ENCODE measurements around the gene AMIGO2.

DNA sequence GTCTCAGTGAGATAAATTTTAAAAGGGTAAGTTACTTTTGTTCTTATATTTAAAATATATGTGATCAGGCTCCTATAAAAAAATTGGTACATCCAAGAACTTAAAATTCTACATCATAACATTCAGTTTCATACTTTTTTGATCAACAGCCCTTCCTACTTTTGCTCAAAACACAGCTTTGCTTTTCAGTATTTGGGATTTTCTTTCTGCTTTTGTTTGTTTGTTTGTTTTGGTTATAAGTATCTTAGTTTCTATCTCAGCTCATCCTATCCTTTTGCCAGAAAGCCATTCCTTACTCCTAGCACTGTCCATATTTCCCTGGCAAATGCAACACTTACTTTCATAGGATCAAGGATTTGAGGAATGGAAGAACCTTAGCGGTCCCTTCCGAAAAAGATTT is 5.0 kb downstream of the AMIGO2 start:
- TF ChIP-seq POLR2A (IDR thresholded peaks at IDR 0.05; ENCODE audit: low read depth, low read length) (no peak), TAF1 (IDR thresholded peaks at IDR 0.05; ENCODE audit: borderline replicate concordance, low read depth, low read length) (no peak)
